Measurements from ENCODE around the gene PLCD3. TPM values are rescaled to one million over a fixed set of nuclear protein-coding genes. Genes with fewer than 3 reads are reported as not detected.

The PLCD3 gene
- total and polyA plus RNA-seq, 9 of the 15 experiments (the other 6 are each of a cell fraction or from before 2014, with no cell fraction given): 0.20 to 22.6 (median 7.5) TPM

- H3K4me1 ChIP-seq (replicated peaks in 1 of 2; ENCODE audit: control insufficient read depth in 2 of 2, insufficient read depth in 2 of 2, low read length in 2 of 2): no peaks in the 10 kb centered on the region
- H4K20me1 ChIP-seq (replicated peaks; ENCODE audit: control insufficient read depth, insufficient read depth, low read length): no peaks in the 10 kb centered on the region
- H3K27ac ChIP-seq (ENCODE audit: extremely low read depth, low read depth, low read length): no peak overlapping the region
- H3K36me3 ChIP-seq (ENCODE audit: control insufficient read depth, insufficient read depth, low read length): peaks cover 76% of the 10 kb centered on the region
- ChIA-PET POLR2A (interaction anchor here (0.6 to 10.5 kb wide), 3 partner anchors 13 to 343 kb away, joined by 3 to 62 read pairs (median 3); partner anchors contain the start of gene NMT1), CTCF (ENCODE audit: low intra/inter-chr PET ratio) (no interaction called here)
- ATAC-seq (no peak), DNase-seq (ENCODE audit: extremely low read depth in 1 of 4, low spot score in 3 of 4) (no peak), FAIRE-seq (no peak)
- intact Hi-C loops (cut with micrococcal nuclease): no loop called here
- no peak overlapping the region for H3K4me2 ChIP-seq (ENCODE audit: insufficient read depth, low read length)
- in situ Hi-C loops (cut with MboI): no loop called here
- no peaks in the 10 kb centered on the region for H3K27me3 ChIP-seq (ENCODE audit: control insufficient read depth in 2 of 2, insufficient read depth in 2 of 2, low read length in 2 of 2)
- no peak overlapping the region for H3K4me3 ChIP-seq
- WGBS (ENCODE audit: insufficient coverage, low coverage, missing lambda C conversion rate): 100% methylated on average over 6 of the region's 6 CpGs
- no peaks in the 10 kb centered on the region for H3K9me1 ChIP-seq (ENCODE audit: control insufficient read depth, insufficient read depth, low read length)
- no peak overlapping the region for H3K9ac ChIP-seq (ENCODE audit: insufficient read depth in 1 of 2, low read depth in 2 of 2, low read length in 2 of 2)
- H3K79me2 ChIP-seq (ENCODE audit: control insufficient read depth, insufficient read depth, low read length): peaks cover 42% of the 10 kb centered on the region
- H2AFZ ChIP-seq (ENCODE audit: low read depth, low read length): no peak overlapping the region
- H3K9me3 ChIP-seq (replicated peaks; ENCODE audit: control insufficient read depth, insufficient read depth, low read depth, low read length): no peaks in the 10 kb centered on the region
- no TSS peak for BruUV-seq (replicated peaks)
- no peak for TF ChIP-seq EZH2 (IDR thresholded peaks at IDR 0.05; ENCODE audit: borderline replicate concordance, low read depth, low read length)
- no peak for TF ChIP-seq ZZZ3 (IDR thresholded peaks at IDR 0.05)
- no peak for TF ChIP-seq FOXP4 (CRISPR knock-in tag; IDR thresholded peaks at IDR 0.05; ENCODE audit: borderline replicate concordance)
- no peak for TF ChIP-seq NCOA6 (IDR thresholded peaks at IDR 0.05)
- no peak for TF ChIP-seq E2F8 (IDR thresholded peaks at IDR 0.05; ENCODE audit: low read depth, partially characterized antibody)
- no peak for TF ChIP-seq FOSL1 (tag; conservative IDR thresholded peaks at IDR 0.05)
- TF ChIP-seq NCOR1 (IDR thresholded peaks at IDR 0.05): no peak
- TF ChIP-seq ZNF780A (CRISPR knock-in tag; IDR thresholded peaks at IDR 0.05): no peak
- TF ChIP-seq JUNB (CRISPR knock-in tag; conservative IDR thresholded peaks at IDR 0.05): no peak
- no peak for TF ChIP-seq E2F6 (IDR thresholded peaks at IDR 0.05; ENCODE audit: borderline replicate concordance in 1 of 2, extremely low read depth in 1 of 2, insufficient read depth in 1 of 2, insufficient read length in 1 of 2, low read depth in 1 of 2, low read length in 1 of 2, poor library complexity in 1 of 2, severe bottlenecking in 1 of 2)
- TF ChIP-seq GTF3C2 (IDR thresholded peaks at IDR 0.05; ENCODE audit: borderline replicate concordance, extremely low read depth, insufficient read length): no peak
- TF ChIP-seq FOXM1 (IDR thresholded peaks at IDR 0.05; ENCODE audit: low read depth): no peak
- no peak for TF ChIP-seq FOXM1 (CRISPR knock-in tag; IDR thresholded peaks at IDR 0.05; ENCODE audit: low read depth)
These were observed 51.1 kb downstream of the PLCD3 start for GRCh38 chr17:45081047-45081703.

All from K562 (cell line).